NCI-H226 (cell line): Measurements from ENCODE around the gene CEP55.

ENCODE experiments used
- DNase-seq: peaks from one replicate; pipeline ENCODE4 v3.0.0-alpha.2; 2015

The CEP55 gene

GRCh38 chr10:93471110-93471651 lies 25.2 kb upstream of the CEP55 start:
- peak; percentile 81 for DNase-seq

GRCh38 chr10:93473161-93473560 lies 23.3 kb upstream of the CEP55 start:
- no peak for DNase-seq

- DNase-seq, result no peak
Measured at GRCh38 chr10:93473804-93474472, 22.5 kb upstream of the CEP55 start.

GRCh38 chr10:93475227-93475626 lies 21.2 kb upstream of the CEP55 start:
- no peak for DNase-seq

- peak; percentile 85 for DNase-seq
Measured at GRCh38 chr10:93475871-93476270, 20.5 kb upstream of the CEP55 start.

- DNase-seq, result no peak
Measured at GRCh38 chr10:93476756-93477155, 19.7 kb upstream of the CEP55 start.

GRCh38 chr10:93478873-93479272 lies 17.5 kb upstream of the CEP55 start:
- DNase-seq, result no peak

GRCh38 chr10:93481637-93482144 lies 14.7 kb upstream of the CEP55 start:
- no peak for DNase-seq

GRCh38 chr10:93482145-93482834 lies 14.1 kb upstream of the CEP55 start, which contains the start of gene MYOF:
TSS of gene MYOF (minus strand) at chr10:93482334. CDS start at chr10:93482194, 140 bp downstream.
- peak; percentile 89 for DNase-seq

GRCh38 chr10:93485690-93486089 lies 10.7 kb upstream of the CEP55 start:
- no peak for DNase-seq

GRCh38 chr10:93488956-93489528 lies 7.4 kb upstream of the CEP55 start:
- no peak for DNase-seq

- DNase-seq, result no peak
Measured at GRCh38 chr10:93491602-93492121, 4.8 kb upstream of the CEP55 start.

- DNase-seq, result no peak
Measured at GRCh38 chr10:93493162-93493561, 3.2 kb upstream of the CEP55 start.

GRCh38 chr10:93494494-93494893 lies 1.9 kb upstream of the CEP55 start:
- no peak for DNase-seq

- peak; percentile 47 for DNase-seq
Measured at GRCh38 chr10:93495654-93496321, 624 bp upstream of the CEP55 start.

GRCh38 chr10:93498166-93498565 lies 1.8 kb downstream of the CEP55 start:
- DNase-seq, result no peak

GRCh38 chr10:93501650-93502049 lies 5.2 kb downstream of the CEP55 start:
- DNase-seq, result no peak

- DNase-seq, result no peak
Measured at GRCh38 chr10:93503075-93503474, 6.7 kb downstream of the CEP55 start.

GRCh38 chr10:93505075-93505474 lies 8.7 kb downstream of the CEP55 start:
- DNase-seq, result no peak

GRCh38 chr10:93509816-93510215 lies 13.4 kb downstream of the CEP55 start:
- DNase-seq, result no peak

- DNase-seq, result peak; percentile 63
Measured at GRCh38 chr10:93512565-93512964, 16.2 kb downstream of the CEP55 start.

- no peak for DNase-seq
Measured at GRCh38 chr10:93513091-93513490, 16.7 kb downstream of the CEP55 start.

GRCh38 chr10:93514521-93514920 lies 18.1 kb downstream of the CEP55 start:
- DNase-seq, result no peak
